ES-I3 (cell line): ENCODE results near the gene CLIP4.

Experiments used
- H3K36me3 ChIP-seq: 2 replicates; pipeline ENCODE4 v1.6.1; 2013; ENCODE audit warnings: mild to moderate bottlenecking, low read length, control low read depth, moderate library complexity; ENCODE audit not compliant: insufficient read depth
- H3K4me1 ChIP-seq: 2 replicates; pipeline ENCODE4 v1.6.1; 2013; ENCODE audit warnings: mild to moderate bottlenecking, control low read depth, low read length; ENCODE audit not compliant: insufficient read depth
- H3K9ac ChIP-seq: 2 replicates; pipeline ENCODE4 v1.6.1; 2013; ENCODE audit warnings: low read depth, mild to moderate bottlenecking, low read length, moderate library complexity
- H3K9me3 ChIP-seq: 2 replicates; pipeline ENCODE4 v1.6.1; 2013; ENCODE audit warnings: mild to moderate bottlenecking, low read length, moderate library complexity; ENCODE audit not compliant: control insufficient read depth, insufficient read depth

Gene CLIP4

DNA sequence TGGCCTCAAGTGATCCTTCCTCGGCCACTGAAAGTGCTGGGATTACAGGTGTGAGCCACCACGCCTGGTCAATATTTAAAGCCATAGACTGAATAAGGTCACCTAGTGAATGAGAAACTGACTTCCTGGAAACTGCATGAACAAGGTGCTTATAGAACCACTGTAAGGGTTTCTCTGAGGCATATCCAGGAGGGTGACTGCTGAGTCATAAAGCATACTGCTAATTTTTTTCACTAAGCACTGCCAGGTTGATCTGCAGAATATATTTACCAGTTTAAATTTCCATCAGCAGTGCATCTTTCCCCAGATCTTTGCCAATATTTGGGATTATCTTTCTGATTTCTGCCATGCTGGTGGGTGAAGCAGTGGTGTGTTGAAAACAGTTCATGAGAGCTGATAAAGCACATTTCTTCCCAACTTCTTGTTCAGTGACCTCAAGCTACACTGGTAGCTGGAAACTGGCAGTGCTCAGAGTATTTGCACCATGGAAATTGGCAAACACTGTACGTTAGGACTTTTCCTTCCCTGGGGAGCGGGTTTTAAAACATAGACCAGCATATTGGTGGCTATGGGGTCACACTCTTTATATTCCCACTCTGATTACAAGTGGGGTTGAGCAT is 4.2 kb upstream of the CLIP4 start:
- H3K9ac ChIP-seq = no peak overlapping the region
- H3K9me3 ChIP-seq = no peaks in the 10 kb centered on the region
- H3K4me1 ChIP-seq = no peaks in the 10 kb centered on the region
- no peaks in the 10 kb centered on the region for H3K36me3 ChIP-seq

- Histone ChIP-seq H3K9ac (no peak overlapping the region), H3K4me1 (no peaks in the 10 kb centered on the region), H3K36me3 (no peaks in the 10 kb centered on the region), H3K9me3 (no peaks in the 10 kb centered on the region)
Observed at GRCh38 chr2:29112379-29112778, 2.8 kb upstream of the CLIP4 start.

- H3K4me1 ChIP-seq = no peaks in the 10 kb centered on the region
- no peak overlapping the region for H3K9ac ChIP-seq
- H3K9me3 ChIP-seq = no peaks in the 10 kb centered on the region
- H3K36me3 ChIP-seq = no peaks in the 10 kb centered on the region
Observed at GRCh38 chr2:29113027-29113686, 2.1 kb upstream of the CLIP4 start.

DNA sequence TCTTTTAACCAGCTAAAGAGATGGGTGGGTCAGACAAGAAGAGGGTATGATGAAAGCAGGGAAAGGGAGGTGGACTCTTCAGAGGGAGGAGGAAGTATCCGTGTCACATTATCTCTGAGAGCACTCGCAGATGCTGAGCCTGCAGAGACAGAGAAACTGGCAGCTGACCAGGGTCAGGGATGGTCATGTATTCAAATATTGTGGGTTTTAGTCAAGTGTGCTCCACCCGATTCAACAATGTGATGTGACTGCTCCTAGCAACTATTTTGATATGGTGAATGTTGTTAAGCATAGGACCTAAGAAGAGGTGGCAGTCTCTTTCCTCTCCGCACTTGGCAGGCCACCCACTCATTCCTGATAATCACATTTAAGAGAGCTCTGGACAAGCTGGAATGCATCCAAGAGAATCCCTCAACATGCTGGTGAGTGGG is 1.3 kb upstream of the CLIP4 start:
- no peak overlapping the region for H3K9ac ChIP-seq
- H3K9me3 ChIP-seq = no peaks in the 10 kb centered on the region
- no peaks in the 10 kb centered on the region for H3K36me3 ChIP-seq
- no peaks in the 10 kb centered on the region for H3K4me1 ChIP-seq

DNA sequence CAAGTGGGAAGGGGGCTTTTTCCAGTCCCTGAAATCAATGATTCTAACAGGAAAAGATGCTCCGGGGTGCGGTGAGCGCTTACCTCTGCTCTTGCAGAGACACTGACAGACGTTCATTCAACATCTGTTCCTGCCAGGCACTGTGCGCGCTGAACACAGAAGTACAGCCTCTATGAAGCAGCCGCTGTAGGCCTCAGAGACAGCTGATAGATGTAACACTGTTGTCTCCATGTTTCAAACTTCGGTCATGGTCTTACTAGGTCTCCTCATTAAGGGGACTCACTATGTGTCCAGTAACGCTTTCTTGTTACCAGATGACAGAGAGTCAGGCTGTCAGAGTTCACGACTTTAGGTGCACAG is 649 bp upstream of the CLIP4 start:
- Histone ChIP-seq H3K36me3 (no peaks in the 10 kb centered on the region), H3K9ac (0 out of 2 replicates have a peak overlapping the region, but pooled peaks have one; percentile 66), H3K9me3 (no peaks in the 10 kb centered on the region), H3K4me1 (no peaks in the 10 kb centered on the region)

GRCh38 chr2:29115797-29116781 is 874 bp downstream of the CLIP4 start:
- no peaks in the 10 kb centered on the region for H3K36me3 ChIP-seq
- H3K9ac ChIP-seq = peak overlapping the region; percentile 66; the same call in 1 of the 2 replicates
- no peaks in the 10 kb centered on the region for H3K4me1 ChIP-seq
- H3K9me3 ChIP-seq = no peaks in the 10 kb centered on the region

GRCh38 chr2:29117636-29118303 is 2.6 kb downstream of the CLIP4 start:
- no peaks in the 10 kb centered on the region for H3K4me1 ChIP-seq
- H3K9ac ChIP-seq = no peak overlapping the region
- H3K36me3 ChIP-seq = no peaks in the 10 kb centered on the region
- H3K9me3 ChIP-seq = no peaks in the 10 kb centered on the region

GRCh38 chr2:29119211-29119610 is 4.0 kb downstream of the CLIP4 start:
- Histone ChIP-seq H3K4me1 (no peaks in the 10 kb centered on the region), H3K9me3 (peaks cover 10% of the 10 kb centered on the region), H3K9ac (no peak overlapping the region), H3K36me3 (no peaks in the 10 kb centered on the region)

DNA sequence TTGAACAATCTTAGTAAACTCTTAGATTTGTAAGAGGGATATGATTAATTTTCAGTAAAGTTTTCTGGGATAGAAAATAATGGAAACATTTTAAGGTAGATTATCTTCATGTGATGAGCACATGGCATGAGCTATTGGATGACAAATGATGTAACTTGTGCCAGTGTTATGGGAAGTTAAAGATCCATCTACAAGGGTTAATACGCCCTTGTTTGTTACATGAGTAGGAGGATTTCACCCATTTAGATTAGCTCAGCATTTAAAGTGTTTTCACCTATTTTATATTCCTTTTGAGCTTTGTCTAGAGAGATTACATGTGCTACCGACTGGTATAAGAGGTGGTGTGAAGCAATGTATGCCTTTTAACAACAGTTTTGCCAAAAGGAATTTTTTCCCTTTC is 5.6 kb downstream of the CLIP4 start:
- no peak overlapping the region for H3K9ac ChIP-seq
- no peaks in the 10 kb centered on the region for H3K4me1 ChIP-seq
- peaks cover 13% of the 10 kb centered on the region for H3K9me3 ChIP-seq
- no peaks in the 10 kb centered on the region for H3K36me3 ChIP-seq

DNA sequence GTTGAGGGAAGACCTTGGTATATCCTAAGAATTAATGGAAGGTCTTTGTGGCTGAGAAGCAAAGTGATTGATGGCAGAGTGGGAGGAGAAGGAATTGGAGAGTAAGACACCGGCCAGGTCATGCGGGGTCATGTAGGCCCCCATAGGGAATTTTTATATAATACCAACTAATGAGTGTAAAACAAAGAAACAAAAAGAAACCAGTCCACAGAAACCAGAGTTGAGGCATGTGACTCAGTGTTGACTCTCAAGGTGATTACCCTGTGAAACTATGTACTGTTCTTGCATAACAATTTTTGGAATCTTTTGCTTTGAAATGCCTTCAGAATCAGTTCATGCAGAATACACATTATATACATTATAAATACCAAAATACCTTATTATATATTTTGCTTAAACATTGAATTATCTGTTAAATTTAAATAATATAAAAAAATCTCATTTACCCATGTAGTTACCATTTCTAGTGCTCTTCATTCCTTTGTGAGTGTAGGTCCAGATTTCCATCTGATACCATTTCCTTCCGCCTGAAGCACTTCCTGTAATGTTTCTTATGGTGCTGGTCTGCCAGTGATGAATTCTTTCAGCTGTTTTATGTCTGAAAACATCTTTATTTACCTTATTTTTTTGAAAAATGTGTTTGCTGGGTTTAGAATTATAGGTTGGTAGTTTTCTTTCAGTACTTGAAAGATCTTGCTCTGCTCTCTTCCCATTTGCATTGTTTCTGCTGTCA is 8.6 kb downstream of the CLIP4 start:
- Histone ChIP-seq H3K4me1 (no peaks in the 10 kb centered on the region), H3K9me3 (peaks cover 13% of the 10 kb centered on the region), H3K9ac (no peak overlapping the region), H3K36me3 (no peaks in the 10 kb centered on the region)

- Histone ChIP-seq H3K4me1 (no peaks in the 10 kb centered on the region), H3K36me3 (no peaks in the 10 kb centered on the region), H3K9me3 (peaks cover 13% of the 10 kb centered on the region), H3K9ac (no peak overlapping the region)
Observed at GRCh38 chr2:29124504-29124903, 9.3 kb downstream of the CLIP4 start.

GRCh38 chr2:29129586-29130281 is 14.5 kb downstream of the CLIP4 start:
- H3K4me1 ChIP-seq = peaks cover 15% of the 10 kb centered on the region
- H3K9me3 ChIP-seq = peaks cover under 1% of the 10 kb centered on the region; the same call in 1 of the 2 replicates
- H3K9ac ChIP-seq = no peak overlapping the region
- no peaks in the 10 kb centered on the region for H3K36me3 ChIP-seq

DNA sequence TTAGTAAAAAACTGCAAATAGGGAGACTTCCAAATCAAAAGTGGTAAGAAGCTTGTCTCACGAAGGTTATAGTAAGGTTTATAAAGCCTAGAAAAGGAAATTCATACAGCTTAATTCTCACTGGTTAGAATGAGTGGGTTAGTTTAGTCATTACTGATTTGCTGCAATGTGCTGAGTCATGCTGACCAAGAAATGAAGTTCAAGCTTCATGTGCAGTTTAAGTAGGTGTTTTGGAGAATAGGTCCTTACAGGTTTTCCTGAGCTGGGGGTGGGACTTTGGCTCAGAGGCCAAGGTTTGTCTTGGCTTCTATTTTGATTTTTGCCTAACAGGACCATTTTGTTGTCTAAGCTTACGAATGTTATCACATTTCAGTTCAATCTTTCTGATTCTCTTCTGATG is 15.1 kb downstream of the CLIP4 start:
- H3K36me3 ChIP-seq = no peaks in the 10 kb centered on the region
- no peak overlapping the region for H3K9ac ChIP-seq
- H3K9me3 ChIP-seq = no peaks in the 10 kb centered on the region
- peaks cover 15% of the 10 kb centered on the region for H3K4me1 ChIP-seq
